GM18873 (cell line): ENCODE measurements around the gene ZSWIM8.

Experiments
- ATAC-seq: cut with Tn5 transposase; IDR thresholded peaks from one replicate; pipeline ENCODE4 v1.9.1; 2021; ENCODE audit warnings: mild to moderate bottlenecking, moderate library complexity, moderate number of reproducible peaks; ENCODE audit not compliant: unreplicated experiment, low FRiP score

ZSWIM8 gene

DNA sequence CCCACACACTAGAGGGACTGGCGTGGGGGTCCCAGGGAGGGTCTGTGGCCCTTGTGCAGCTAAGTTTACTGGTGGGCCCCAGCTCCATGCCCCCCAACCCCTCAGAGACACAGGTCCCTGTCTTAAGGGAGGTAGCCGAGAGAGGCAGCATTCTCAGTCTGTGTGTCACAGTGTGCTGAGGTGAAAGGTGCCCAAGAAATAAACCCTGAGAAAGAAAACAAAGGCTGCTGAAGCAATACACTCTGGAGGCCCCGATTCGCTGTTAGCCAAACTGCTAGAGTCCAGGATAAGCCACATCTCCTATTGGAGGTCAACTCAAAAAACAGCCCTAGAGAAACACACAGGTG, 54.6 kb downstream of the ZSWIM8 start:
- no peak for ATAC-seq

DNA sequence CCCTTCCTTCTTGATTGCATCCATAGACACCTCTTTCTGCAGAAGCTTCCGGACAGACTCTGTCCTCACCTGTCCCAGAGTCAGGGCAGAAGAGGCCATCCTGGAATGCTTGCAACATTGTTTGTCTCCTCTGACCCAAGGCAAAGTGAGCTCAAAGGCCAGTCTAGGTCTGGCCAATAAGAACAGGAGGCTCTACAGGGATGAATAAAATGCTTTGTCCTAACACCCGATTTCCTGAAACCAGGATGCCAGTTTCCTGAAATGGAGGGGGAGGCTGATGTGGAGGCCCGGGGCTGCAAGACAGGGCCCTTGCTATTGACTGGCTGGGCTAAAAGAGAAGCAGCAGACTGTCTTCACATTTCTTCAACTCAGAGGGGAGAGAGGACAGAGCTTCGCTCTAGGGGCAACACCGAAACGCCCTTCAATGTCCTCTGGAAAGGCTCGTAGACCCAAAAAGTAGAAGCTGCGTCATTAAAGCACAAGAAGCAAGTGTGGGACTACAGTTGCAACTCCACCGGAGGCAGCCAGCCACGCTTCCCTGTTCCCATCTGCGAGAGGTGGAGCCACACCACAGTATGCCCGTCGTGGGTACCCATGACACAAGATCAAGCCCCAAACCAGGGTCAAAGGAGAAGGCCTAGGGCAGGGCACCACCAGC, 55.1 kb downstream of the ZSWIM8 start:
- ATAC-seq: no peak

DNA sequence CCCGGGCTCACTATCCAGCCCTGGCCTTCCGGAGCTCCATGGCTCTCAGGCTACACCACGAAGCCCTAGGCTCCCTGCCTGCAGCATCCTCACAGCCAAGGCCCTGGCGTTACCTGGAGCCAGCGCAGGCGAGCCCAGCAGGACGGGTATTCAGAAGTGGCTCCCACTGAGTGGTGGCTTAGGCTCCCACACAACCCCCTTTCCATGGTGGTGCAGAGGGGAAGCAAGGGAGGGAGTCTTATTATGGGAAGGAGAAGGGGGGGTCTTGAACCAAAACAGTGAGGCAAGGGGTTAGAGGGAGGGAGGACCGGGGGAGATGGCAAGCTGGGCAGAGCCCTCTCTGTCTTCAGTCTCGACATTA, 55.6 kb downstream of the ZSWIM8 start:
- ATAC-seq: no peak

DNA sequence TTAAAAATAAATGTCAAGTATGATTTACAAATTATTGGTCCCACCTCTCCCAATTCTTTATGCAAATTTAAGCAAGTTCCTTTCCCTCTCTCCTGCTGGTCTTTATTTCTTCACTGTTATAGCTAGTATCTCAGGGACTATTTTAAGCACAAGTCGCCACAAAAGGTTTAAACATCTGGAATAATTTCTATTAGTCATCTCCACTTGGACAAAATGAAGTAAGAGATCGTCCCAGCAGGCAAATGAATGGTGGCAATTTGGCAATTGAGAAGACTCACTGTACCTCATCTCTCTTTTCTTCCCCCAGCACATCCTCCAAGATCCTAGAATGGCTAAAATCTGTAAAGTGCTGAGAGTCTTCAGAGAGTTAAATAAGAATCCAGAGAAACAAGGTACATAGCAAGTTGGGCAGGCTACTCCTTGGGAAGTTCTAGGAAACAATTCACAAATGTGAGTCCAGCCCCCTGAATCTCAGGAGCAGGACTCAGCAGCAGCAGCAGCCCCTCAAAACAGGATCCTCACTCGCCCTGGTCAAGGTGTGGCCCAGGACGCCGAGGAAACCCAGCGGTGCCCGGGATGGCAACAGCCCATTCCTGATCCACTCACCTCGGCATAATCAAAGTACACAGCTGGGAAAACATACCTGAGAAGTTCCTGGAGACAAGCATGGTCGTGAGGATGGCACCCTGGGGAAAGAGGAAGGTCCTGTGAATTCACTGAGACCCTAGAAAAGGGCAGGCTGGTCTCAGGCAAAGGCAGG, 56.3 kb downstream of the ZSWIM8 start:
- ATAC-seq: no peak

DNA sequence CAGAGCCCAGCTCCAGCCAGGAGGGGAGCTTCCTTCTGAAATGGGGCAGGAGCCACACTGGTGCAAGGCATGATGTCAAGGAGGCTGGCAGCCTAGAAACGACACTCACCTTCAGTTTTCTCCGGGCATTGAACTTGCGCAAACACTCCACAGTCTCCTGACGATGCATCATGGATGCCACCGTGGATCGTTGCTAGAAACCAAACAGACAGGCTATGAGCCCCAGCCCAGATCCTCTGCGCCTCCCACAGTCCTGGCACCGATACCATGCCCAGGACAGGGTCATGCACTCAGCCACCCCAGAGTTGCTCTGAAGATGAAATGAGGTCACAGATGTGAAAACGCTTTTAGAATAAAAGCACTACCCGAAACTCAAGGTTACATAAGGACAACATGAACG, 56.9 kb downstream of the ZSWIM8 start:
- no peak for ATAC-seq

DNA sequence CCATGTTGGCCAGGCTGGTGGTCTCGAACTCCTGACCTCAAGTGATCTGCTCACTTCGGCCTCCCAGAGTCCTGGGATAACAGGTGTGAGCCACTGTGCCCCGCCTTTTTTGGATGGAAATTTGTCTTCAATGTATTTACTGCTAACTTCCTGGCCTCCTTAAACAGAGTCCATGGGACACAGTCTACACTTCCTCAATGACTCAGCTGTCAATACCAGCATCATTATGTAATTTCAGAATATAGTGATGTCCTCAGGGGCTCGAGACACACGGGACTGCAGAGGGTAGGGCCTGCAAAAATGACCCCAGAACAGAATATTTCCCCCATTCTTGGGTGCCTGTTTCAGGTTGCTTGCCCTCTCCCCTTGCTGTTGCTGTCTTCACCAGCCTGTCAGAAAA, 57.9 kb downstream of the ZSWIM8 start:
- no peak for ATAC-seq

DNA sequence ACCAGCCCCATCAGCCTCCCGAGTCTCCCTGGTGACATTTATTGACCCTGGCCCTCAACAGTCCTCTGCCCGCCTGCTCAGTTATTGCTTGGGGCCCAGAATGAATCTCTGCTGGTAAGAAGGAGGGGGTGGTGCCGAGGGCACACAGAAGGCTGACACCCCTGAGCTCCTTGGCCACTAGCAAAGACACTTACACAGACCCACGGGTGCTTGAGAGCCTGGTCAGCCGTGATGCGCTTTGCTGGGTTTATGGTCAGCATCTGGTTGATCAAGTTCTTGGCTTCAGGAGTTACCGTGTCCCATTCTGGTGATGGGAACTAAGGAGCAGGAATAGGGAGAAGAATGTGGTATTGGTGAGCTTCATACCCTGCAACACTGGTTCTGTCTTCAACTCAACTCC, 61.6 kb downstream of the ZSWIM8 start:
- no peak for ATAC-seq

DNA sequence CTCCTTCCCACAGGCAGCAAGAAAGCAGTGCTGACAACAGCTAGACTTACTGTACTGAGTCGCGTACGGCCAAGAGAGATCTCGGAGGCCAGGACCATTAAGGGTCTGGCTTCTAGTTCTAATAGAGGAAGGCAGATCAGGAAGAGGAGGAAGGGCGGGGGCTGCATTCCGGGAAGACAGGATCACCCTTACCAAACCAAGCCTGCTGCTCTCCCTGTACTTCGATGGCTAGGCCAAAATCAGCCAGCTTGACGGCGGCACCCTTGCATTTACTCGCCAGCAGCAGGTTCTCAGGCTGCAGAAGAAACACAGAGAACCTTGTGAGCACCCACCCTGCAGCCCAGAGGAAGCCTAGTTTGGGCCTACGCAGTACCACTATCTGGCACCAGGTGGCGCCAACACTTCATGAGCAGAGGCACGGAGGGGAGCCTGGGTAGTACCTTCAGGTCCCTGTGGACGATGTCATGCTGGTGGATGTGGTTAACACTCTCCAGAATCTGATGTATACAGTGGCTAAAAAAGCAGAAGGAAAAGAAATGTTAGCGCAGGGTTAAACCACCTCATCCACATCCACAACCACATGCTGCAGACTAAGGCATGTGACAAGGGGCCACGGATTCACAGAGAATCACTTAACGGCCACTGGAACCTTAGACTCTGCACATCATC, 63.5 kb downstream of the ZSWIM8 start:
- ATAC-seq: peak; percentile 66

DNA sequence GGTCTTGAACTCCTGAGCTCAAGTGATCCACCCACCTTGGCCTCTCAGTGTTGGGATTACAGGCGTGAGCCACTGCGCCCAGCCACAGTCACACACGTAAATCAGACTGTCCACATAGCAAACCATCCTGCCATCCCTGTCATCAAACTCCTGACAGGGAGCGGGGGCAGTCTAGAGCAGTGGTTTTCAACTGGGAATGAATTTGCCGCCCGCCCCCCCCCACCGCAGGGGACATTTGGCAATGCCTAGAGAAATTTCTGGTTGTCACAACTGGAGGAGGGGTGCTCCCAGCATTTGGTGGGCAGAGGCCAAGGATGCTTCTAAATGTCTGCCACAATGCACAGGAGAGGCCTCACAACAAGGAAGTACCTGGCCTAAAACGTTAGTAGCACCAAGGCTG, 64.8 kb downstream of the ZSWIM8 start:
- no peak for ATAC-seq

DNA sequence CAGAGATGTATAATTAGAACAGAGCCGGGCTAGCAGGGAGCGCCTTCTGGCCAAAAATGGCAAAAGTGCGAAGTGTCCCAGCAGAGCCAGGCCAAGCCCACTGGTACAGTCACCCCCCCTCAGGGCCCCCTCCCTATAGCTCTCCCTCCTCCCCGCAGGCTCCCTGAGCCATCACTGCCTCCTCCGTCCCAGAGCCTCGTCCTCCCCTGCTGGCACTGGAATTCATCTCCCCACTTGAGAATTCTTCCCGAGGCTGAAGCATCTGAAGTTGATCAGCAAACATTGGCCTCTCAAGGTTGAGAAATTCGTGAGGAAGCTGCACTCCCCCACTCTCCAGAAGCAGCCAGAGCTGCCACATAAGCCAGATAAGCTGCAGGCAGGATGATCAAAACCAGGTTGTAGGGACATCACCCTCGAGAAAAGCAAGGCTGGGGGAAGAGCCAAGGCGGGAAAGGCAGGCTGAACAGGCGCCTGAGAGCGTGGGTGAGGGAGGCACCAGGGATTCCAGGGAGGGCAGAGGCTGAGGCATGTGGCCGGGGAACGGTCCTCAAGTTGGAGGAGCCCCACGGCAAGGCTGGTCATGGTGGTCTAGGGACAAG, 65.6 kb downstream of the ZSWIM8 start:
- ATAC-seq: no peak
